ENCODE data around the gene ABHD11.

The ABHD11 gene

GRCh38 chr7:73701357-73701995 lies 37.1 kb downstream of the ABHD11 start:
- DNase-seq (ENCODE audit: low read depth in 2 of 2) = no peak

- no peak for DNase-seq (ENCODE audit: low read depth in 2 of 2)
Observed at GRCh38 chr7:73700581-73701134, 37.9 kb downstream of the ABHD11 start.

GRCh38 chr7:73700069-73700423 lies 38.6 kb downstream of the ABHD11 start:
- DNase-seq (ENCODE audit: low read depth in 2 of 2) = no peak

GRCh38 chr7:73699370-73700068 lies 39.1 kb downstream of the ABHD11 start:
- DNase-seq (ENCODE audit: low read depth in 2 of 2) = no peak

GRCh38 chr7:73698410-73698809 lies 40.2 kb downstream of the ABHD11 start:
- DNase-seq (ENCODE audit: low read depth in 2 of 2) = no peak

GRCh38 chr7:73696372-73696771 lies 42.2 kb downstream of the ABHD11 start:
- no peak for DNase-seq (ENCODE audit: low read depth in 2 of 2)

GRCh38 chr7:73690646-73691045 lies 48.0 kb downstream of the ABHD11 start:
- no peak for DNase-seq (ENCODE audit: low read depth in 2 of 2)

GRCh38 chr7:73688288-73688687 lies 50.3 kb downstream of the ABHD11 start:
- no peak for DNase-seq (ENCODE audit: low read depth in 2 of 2)

Measured in stimulated activated CD4-positive, alpha-beta T cell treated with anti-CD3 and anti-CD28 coated beads, Interleukin-1b, Interleukin-23, amount 100 ng/mL, for 1 hour (primary cell).